GM19035 (cell line): ENCODE measurements around the gene TNNI3.

Experiments
- ATAC-seq: cut with Tn5 transposase; IDR thresholded peaks from one replicate; pipeline ENCODE4 v1.9.1; 2021; ENCODE audit not compliant: unreplicated experiment

The TNNI3 gene

GRCh38 chr19:55147545-55148251 is 9.8 kb downstream of the TNNI3 start:
- ATAC-seq: no peak

GRCh38 chr19:55146705-55147273 is 10.7 kb downstream of the TNNI3 start:
- ATAC-seq: no peak

- ATAC-seq: no peak
Observed at GRCh38 chr19:55146078-55146704, 11.3 kb downstream of the TNNI3 start.

GRCh38 chr19:55145232-55145631 is 12.3 kb downstream of the TNNI3 start:
- ATAC-seq: no peak

GRCh38 chr19:55141696-55142095 is 15.8 kb downstream of the TNNI3 start:
- no peak for ATAC-seq

GRCh38 chr19:55137915-55138314 is 19.6 kb downstream of the TNNI3 start:
- ATAC-seq: no peak

- ATAC-seq: no peak
Observed at GRCh38 chr19:55136399-55137102, 21.0 kb downstream of the TNNI3 start.

GRCh38 chr19:55134736-55135135 is 22.8 kb downstream of the TNNI3 start:
- no peak for ATAC-seq

- ATAC-seq: no peak
Observed at GRCh38 chr19:55133639-55134444, 23.7 kb downstream of the TNNI3 start.

- no peak for ATAC-seq
Observed at GRCh38 chr19:55132453-55133129, 24.9 kb downstream of the TNNI3 start.

- ATAC-seq: no peak
Observed at GRCh38 chr19:55131421-55131820, 26.1 kb downstream of the TNNI3 start.

- ATAC-seq: no peak
Observed at GRCh38 chr19:55119053-55119452, 38.5 kb downstream of the TNNI3 start.

GRCh38 chr19:55118401-55118991 is 39.0 kb downstream of the TNNI3 start:
- no peak for ATAC-seq

- peak; percentile 83 for ATAC-seq
Observed at GRCh38 chr19:55117663-55118391, 39.7 kb downstream of the TNNI3 start.

GRCh38 chr19:55116859-55117662 is 40.5 kb downstream of the TNNI3 start, which contains the start of gene PPP1R12C:
PPP1R12C (minus strand) TSS chr19:55117637; CDS start chr19:55117543, 94 bp downstream.
- peak; percentile 27 for ATAC-seq

- no peak for ATAC-seq
Observed at GRCh38 chr19:55116232-55116858, 41.2 kb downstream of the TNNI3 start.

GRCh38 chr19:55115446-55116065 is 42.0 kb downstream of the TNNI3 start:
- no peak for ATAC-seq
